ENCODE results near the gene SLC6A4.

The SLC6A4 gene

GRCh38 chr17:30235386-30236296, at the start of gene SLC6A4:
Gene SLC6A4 (minus strand): TSS chr17:30235697. CDS start chr17:30221958, 13,739 bp downstream.
- no peak for DNase-seq

DNA sequence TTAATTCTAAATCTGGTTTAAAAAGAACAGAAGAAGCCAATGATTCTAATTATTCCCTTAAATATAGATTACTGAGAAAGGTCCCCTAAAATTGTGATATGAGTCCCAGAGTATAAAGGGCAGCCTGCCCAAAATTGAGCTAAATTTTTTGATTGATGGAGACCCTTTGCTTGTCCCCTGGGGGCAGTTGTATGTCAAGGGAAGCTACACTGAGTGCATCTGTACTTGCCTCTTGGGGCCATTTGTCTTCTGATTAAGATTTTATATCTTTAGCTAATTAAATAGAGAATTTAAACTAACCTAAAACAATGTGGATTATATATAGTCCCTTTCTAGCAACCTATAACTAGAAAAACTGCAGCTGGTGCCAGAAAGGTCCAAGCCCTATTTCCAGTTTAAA, 43.7 kb upstream of the SLC6A4 start:
- no peak for DNase-seq

- peak in 1 of 2 experiments; percentile 34 for DNase-seq
Observed at GRCh38 chr17:30278032-30278431, 42.5 kb upstream of the SLC6A4 start.

GRCh38 chr17:30275911-30276310, 40.4 kb upstream of the SLC6A4 start:
- no peak for DNase-seq

GRCh38 chr17:30274887-30275286, 39.4 kb upstream of the SLC6A4 start:
- no peak for DNase-seq

DNA sequence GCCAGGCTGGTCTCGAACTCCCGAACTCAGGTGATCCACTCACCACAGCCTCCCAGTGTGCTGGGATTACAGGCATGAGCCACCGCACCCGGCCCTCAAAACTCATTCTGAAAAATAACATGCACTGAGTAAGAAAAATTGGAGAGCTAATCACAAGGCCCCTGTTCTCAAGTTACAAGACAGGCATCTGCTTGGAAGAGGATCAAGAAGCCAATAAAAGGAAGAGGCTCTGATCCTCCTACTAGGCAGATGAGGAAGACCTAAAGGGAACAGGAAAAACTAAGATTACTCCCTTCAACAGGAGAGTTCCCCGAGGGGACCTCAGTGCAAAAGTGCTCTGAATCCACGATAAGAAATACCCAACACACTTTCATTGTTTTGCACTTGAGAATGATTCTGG, 37.9 kb upstream of the SLC6A4 start:
- DNase-seq = no peak

DNA sequence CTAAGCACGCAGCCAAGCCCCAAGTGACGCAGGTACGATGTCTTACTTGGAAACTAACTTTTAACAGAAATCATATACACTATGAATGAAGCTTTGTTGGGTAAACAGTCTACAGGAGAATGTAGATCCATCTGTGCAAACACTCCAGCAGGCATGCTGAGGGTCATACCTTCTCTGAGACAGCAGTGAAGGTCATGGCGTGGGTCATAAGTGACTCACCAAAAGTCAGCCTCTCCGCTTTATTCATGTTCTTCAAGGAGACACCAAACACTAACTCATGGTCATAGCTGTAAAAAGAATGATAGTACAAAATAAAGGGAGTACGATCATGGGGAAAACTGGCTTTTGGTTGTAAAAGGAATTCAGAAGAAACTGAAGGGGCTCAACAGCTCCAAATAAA, 35.6 kb upstream of the SLC6A4 start:
- DNase-seq = no peak

- no peak for DNase-seq
Observed at GRCh38 chr17:30267625-30268024, 32.1 kb upstream of the SLC6A4 start.

DNA sequence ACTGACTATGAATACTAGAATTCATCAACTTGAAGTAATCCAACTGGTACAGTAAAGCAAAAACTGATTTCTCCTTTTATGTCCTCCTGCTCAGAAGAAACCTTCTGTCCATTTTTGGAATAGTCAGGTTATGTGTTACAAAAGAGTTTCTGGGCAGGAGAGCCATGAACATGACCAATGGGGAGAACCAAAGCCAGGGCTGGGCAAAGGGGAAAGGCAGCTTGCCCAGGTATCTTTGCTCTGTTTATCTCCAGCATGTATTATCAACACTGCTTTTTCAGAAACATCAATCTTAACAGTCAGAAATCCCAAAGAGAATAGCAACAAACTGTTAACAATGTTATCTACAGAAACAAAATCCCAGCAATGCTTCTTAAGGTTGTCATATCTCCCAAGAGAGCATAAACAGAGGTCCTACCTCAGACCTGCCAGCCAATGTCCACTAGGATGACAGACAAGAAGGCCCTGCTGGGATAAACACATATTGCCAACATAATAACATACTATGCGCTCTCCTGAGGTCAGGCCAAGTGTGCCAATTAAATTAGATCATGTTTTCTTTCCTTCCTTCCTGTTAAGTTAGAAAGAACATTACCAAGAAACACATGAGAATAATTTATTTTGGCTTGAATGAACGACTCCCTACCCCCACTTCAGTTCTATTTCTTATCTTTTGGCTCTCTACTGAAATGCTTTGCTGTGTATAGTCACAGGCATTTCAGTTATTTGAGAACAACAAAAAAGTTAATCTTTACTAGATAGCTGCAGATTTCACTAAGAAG, 28.2 kb upstream of the SLC6A4 start:
- DNase-seq = no peak

DNA sequence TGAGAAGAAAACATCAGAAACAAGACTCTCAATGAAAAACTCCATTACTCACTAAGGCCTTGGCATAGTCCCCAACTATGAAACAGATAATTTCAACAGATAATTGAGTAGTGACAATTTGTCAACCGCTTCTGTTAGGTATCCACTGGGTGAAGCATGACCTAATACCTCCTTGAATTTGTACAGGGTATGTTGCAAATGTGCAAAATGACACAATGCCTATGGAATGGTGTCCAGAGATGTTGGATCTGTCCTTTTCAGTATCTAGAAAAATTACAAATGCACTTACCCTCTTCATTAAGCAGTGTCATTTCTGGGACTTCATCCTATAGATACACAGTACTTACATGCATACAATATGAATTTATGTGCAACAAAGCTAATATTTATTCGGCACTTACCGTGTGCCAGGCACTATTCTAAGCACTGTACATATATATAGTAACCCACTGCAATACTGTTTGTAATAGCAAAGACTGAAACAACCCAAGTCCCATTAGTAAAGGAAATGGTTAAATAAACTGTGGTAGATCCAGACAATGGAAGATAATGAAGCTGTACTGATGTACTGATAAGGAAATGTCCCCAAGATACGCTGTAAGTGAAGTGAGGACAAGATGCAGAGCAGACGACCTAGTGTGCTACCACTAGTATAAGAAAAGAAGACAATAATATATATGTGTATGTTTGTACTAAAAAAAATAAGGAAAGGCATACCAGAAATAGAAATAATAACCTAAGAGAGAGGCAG, 21.4 kb upstream of the SLC6A4 start:
- DNase-seq = no peak

GRCh38 chr17:30254150-30254549, 18.7 kb upstream of the SLC6A4 start:
- no peak for DNase-seq

DNA sequence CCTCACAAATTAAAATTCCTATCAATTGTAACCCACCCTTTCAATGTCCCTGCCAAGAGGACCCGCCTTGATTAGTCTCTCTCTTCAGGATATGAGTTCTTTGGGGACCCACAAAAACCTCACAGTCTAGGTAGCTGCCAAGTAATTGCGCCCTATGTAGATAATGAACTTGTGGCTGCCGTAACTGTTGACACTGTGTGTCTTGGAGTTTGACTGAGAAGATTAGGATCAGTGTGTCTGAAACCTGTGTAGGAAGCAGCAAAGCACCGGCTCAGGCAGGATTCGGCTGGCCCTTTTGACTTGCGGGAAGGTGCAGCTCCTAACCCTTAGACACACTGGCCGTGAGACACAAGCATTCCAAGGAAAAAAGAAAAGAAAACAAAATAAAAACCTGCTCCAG, 17.8 kb upstream of the SLC6A4 start:
- DNase-seq = no peak

- DNase-seq = no peak
Observed at GRCh38 chr17:30251931-30252330, 16.4 kb upstream of the SLC6A4 start.

GRCh38 chr17:30249460-30249859, 14.0 kb upstream of the SLC6A4 start:
- DNase-seq = no peak

DNA sequence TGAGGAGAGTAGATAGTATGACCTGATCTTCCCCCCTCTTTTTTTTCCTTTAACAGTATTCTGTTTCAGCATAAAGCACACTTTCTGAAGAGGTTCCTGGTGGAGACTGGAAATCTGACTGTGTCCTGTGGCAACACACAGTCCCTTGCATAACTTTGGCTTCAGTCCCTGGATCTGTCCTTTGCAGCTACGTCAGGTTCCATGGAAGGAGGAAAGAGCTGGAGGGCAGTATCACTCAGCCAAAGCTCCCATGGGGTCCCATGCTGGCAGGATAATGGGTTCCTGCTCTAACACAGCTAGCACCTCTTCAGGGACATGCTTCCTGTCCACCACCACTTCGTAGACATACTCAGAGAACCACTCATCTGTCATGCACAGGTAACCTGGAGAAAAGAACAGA, 13.3 kb upstream of the SLC6A4 start:
- no peak for DNase-seq

DNA sequence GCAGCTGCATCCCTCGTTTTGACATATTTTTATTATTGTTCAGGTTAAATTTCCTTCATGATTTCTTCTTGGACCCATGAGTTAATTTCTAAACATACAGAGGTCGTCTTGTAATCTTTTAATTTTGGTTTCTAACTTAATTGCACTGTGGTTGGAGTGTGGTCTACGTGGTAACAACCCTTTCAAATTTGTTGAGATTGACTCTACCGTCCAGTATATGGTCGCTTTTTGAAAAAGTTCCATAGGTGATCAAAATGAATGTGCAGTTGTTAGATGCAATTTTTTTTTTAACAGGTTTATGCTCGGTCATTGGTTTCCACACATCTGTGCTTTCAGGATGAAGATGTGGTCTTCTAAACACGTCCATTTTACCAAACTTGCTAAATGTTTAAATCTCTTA, 11.0 kb upstream of the SLC6A4 start:
- DNase-seq = no peak

DNA sequence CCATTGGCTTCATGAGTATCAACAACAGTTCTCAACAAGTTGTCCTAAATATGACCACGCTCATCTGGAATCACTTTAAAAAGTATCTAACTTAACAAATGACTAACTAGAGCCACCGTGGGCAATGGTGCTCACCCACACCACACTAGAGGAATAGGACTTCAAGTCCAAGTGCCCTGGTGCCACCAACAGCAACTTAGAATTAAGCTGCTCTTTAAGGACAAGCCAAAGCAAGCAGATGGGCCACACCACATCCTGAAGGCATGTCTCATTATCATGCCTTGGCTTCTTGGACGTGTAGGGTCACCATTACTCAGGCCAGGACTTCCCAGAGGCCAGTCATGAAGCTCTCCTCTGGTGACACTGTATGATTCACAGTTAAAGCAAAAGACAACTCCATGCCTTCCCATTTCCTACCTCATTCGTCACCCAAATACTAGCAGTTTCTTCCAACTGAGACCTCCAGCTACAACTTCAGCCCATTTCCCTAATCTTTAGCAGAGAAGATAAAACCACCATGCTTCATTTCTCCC, 9.4 kb upstream of the SLC6A4 start:
- DNase-seq = no peak

DNA sequence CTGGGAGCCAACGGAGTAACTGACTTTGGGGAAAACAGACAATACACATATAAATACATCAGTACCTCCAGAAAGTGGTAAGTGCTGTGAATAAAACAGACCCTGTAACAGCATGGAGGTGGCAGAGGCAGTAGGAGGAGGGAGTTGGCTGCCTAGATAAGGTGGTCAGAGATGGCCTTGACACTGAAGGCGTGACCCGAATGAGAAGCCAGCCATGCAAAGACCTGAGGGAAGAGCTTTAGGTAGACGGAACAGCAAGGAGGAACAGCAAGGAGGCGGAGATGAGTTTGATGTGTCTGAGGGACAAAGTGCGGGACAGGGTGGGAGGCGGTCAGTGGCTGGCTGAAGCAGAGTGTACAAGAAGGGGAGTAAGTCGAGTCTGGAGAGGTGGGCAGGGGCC, 8.1 kb upstream of the SLC6A4 start:
- no peak for DNase-seq

GRCh38 chr17:30243002-30243401, 7.5 kb upstream of the SLC6A4 start:
- no peak for DNase-seq

GRCh38 chr17:30241051-30241450, 5.6 kb upstream of the SLC6A4 start:
- DNase-seq = no peak

DNA sequence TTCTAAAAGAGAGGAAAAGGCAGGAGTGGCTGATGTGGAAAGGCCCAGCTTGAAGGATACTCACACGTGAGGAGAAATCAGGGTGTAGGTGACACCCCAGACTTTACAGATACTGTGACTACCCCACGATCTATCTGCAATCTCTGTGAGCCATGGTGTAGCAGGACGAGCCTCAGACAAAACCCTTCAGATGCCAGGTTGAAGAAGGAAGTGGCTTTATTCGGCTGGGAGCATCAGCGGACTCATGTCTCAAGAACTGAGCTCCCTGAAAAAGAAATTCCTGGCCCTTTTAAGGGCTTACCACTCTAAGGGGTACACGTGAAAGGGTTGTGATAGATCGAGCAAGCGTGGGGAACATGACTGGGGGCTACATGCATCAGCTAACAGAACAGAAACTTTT, 4.7 kb upstream of the SLC6A4 start:
- DNase-seq = no peak

- peak in 1 of 2 experiments; percentile 14 for DNase-seq
Observed at GRCh38 chr17:30239089-30239462, 3.6 kb upstream of the SLC6A4 start.

All from NCI-H446 (cell line).